Breast epithelium (tissue), 3 donors: ENCODE results near the gene HSPB6.

Experiments used
- POLR2A ChIP-seq: fragments of 450-650 bp; IDR thresholded peaks from one replicate; pipeline ENCODE4 v1.6.1; 2016; ENCODE audit warnings: antibody characterized with exemption, mild to moderate bottlenecking, moderate library complexity
- TF ChIP-seq, protein P1 (sequence below), 3 donors: fragments of 450-650 bp; IDR thresholded peaks; one replicate each; pipeline ENCODE4 v1.5.1; 2016 to 2017; ENCODE audit warnings: antibody characterized with exemption in 3 of 3, mild to moderate bottlenecking in 3 of 3, moderate library complexity in 3 of 3

DNA sequence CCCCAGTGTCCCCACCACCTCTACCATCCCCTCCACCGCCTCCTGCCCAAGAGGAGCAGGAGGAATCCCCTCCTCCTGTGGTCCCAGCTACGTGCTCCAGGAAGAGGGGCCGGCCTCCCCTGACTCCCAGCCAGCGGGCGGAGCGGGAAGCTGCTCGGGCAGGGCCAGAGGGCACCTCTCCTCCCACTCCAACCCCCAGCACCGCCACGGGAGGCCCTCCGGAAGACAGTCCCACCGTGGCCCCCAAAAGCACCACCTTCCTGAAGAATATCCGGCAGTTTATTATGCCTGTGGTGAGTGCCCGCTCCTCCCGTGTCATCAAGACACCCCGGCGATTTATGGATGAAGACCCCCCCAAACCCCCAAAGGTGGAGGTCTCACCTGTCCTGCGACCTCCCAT, 36.2 kb downstream of the HSPB6 start:
- TF ChIP-seq, protein P1, sequence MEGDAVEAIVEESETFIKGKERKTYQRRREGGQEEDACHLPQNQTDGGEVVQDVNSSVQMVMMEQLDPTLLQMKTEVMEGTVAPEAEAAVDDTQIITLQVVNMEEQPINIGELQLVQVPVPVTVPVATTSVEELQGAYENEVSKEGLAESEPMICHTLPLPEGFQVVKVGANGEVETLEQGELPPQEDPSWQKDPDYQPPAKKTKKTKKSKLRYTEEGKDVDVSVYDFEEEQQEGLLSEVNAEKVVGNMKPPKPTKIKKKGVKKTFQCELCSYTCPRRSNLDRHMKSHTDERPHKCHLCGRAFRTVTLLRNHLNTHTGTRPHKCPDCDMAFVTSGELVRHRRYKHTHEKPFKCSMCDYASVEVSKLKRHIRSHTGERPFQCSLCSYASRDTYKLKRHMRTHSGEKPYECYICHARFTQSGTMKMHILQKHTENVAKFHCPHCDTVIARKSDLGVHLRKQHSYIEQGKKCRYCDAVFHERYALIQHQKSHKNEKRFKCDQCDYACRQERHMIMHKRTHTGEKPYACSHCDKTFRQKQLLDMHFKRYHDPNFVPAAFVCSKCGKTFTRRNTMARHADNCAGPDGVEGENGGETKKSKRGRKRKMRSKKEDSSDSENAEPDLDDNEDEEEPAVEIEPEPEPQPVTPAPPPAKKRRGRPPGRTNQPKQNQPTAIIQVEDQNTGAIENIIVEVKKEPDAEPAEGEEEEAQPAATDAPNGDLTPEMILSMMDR (IDR thresholded peaks at IDR 0.05) = no peak
- no peak for TF ChIP-seq POLR2A
